ENCODE measurements around the gene A1BG.

GRCh38 chr19:58393725-58394033, 40.4 kb upstream of the A1BG start:
- TF ChIP-seq, protein P1, sequence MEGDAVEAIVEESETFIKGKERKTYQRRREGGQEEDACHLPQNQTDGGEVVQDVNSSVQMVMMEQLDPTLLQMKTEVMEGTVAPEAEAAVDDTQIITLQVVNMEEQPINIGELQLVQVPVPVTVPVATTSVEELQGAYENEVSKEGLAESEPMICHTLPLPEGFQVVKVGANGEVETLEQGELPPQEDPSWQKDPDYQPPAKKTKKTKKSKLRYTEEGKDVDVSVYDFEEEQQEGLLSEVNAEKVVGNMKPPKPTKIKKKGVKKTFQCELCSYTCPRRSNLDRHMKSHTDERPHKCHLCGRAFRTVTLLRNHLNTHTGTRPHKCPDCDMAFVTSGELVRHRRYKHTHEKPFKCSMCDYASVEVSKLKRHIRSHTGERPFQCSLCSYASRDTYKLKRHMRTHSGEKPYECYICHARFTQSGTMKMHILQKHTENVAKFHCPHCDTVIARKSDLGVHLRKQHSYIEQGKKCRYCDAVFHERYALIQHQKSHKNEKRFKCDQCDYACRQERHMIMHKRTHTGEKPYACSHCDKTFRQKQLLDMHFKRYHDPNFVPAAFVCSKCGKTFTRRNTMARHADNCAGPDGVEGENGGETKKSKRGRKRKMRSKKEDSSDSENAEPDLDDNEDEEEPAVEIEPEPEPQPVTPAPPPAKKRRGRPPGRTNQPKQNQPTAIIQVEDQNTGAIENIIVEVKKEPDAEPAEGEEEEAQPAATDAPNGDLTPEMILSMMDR (tag by site-specific recombination; IDR thresholded peaks at IDR 0.05) = no peak
- TF ChIP-seq ZNF521 (tag by site-specific recombination; IDR thresholded peaks at IDR 0.05) (no peak), ZSCAN30 (tag by site-specific recombination; IDR thresholded peaks at IDR 0.05) (no peak), PRDM10 (tag by site-specific recombination; IDR thresholded peaks at IDR 0.05) (no peak), YY1 (tag by site-specific recombination; IDR thresholded peaks at IDR 0.05) (no peak), FEZF1 (tag by site-specific recombination; IDR thresholded peaks at IDR 0.05) (no peak), ZNF24 (tag by site-specific recombination; IDR thresholded peaks at IDR 0.05) (no peak), ZNF394 (tag by site-specific recombination; IDR thresholded peaks at IDR 0.05; ENCODE audit: borderline replicate concordance) (no peak), ZNF121 (tag by site-specific recombination; IDR thresholded peaks at IDR 0.05) (no peak)

Data from HEK293 (cell line).